LoVo (cell line): ENCODE results near the gene TAS1R2.
"Not testable (repeated sequence)": the region's sequence is repeated elsewhere in the genome, so short reads cannot be mapped to it uniquely, and the experiment has no call there.

Experiments
- DNase-seq: peaks from one replicate; pipeline ENCODE4 v3.0.0-alpha.2; 2016; ENCODE audit warnings: low spot score

TAS1R2 gene

GRCh38 chr1:18868801-18869424, 9.5 kb upstream of the TAS1R2 start:
- DNase-seq, result no peak

DNA sequence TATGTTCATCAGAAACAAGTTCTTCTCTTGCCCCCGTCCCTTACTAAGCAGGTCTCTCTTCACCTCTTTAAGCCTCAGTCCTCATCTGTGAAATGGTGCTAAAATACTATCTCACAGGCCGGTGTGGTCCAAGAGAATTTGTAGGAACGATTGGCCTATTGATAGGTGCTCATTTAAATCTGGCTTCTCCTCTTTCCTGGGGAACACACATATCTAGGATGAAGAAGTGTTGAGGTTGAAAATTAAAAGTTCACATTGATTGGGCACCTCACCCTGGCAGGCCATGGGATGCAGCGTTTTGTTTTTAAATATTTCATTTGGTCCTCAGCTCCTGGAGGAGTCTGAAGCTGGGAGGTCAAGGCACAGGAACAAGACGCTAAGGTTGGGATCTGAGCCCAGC, 8.9 kb upstream of the TAS1R2 start:
- DNase-seq, result no peak

DNA sequence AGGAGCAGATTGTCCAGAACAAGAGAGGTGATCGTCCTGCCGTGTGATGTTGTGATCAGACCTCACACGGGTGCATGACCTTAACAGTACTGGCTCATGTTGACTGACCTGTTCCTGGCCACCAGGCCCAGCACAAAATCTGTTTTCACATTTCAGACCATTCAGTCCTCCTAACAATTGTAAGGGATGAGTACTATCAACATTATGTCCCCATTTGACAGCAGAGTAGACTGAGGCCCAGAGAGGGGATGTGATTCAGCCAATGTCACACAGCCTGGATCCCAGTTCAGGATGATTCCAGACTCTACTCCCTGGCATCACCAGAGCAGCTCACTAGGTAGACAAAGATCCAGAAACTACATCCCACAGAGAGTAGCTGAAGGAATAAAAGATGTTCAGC, 7.4 kb upstream of the TAS1R2 start:
- no peak for DNase-seq

- DNase-seq, result no peak
These were observed 6.9 kb upstream of the TAS1R2 start for GRCh38 chr1:18866314-18866713.

DNA sequence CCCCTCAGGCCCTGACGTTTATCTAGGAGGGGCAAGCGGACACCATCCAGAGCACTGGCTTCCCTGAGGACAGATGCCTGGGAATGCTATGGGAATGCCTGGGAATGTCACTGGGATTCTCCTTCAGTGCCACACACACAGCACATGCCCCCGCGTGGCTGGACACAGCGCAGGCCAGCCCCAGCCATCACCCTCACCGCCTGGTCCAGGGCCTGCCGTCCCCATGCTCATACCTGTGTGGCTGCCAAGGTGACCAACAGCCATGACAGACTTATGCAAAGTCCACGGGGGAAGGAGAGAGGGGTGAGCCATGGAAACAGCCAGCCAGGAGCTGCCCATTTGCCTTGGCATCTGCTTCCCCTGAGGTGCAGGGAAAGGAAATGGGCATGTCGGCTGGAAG, 5.7 kb upstream of the TAS1R2 start:
- no peak for DNase-seq

DNA sequence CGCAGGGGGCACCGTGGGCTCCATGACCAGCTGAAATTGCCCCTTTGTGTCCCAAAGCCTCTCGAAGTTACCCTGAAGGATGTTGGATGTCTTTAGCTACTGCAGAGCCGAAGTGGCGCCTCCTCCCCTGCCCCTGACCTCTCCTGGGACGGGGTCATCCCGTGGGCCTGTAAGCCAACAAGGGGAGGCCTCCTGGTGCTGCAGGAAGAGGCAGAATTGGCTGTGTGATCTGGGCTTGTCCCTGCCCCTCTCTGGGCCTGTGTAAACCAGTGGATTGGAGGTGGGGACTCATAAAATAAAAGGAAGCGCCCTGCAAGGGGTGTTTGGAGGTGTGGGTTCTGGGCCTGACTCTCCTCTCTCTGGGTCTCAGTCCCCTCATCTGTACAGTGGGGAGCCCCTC, 2.1 kb upstream of the TAS1R2 start:
- no peak for DNase-seq

- no peak for DNase-seq
These were observed 1.6 kb upstream of the TAS1R2 start for GRCh38 chr1:18861082-18861481.

- no peak for DNase-seq
These were observed 1.3 kb downstream of the TAS1R2 start for GRCh38 chr1:18858070-18858688.

GRCh38 chr1:18856435-18856834, 3.0 kb downstream of the TAS1R2 start:
- no peak for DNase-seq

DNA sequence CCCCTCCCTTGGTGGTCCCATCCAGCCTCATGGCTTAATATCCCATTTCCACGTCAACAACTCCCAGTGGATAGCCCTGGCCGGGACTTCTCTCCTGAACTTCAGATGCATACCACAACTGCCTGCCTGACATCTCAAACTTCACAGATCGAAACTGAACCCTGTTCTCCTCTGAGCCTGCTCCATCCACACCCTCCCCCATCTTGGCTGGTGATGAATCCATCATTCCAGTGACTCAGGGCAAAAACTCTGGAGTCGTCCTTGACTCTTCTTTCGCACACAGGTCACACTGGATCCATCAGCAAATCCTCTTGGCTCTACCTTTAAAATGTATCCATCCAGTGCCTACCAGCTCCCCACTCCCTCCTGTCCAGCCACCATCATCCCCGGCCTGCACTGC, 3.9 kb downstream of the TAS1R2 start:
- DNase-seq, result no peak

DNA sequence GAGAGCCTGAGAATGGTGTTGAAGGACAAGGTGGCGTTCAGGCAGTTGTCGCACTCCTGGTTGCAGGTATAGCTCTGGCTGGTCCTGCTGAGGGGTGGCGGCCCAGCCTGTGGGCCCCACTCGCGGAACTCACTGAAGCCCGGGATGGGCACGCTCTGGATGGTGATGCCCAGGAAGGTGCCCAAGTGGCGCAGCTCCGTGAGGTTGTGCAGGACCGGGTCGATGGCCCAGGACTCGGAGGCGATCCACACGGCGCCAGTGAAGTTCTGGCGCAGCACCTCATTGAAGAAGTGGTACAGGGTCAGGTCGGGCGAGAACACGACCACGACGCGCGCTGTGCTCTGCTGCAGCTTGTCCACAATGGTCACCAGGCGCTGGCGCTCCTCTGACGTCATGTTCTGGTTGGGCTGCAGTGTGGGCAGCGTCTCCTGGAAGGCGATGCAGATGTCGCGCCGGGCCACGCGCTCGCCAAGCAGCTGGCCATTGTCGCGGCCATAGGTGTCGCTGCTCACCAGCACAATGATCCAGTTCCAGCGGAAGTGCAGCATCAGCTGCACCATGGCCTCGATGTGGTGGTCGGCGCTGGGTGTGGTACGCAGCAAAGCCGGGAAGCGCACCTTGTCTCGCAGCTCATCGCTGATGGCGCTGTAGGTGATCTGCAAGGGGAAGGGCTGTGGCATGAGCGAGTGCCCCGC, 5.0 kb downstream of the TAS1R2 start:
- DNase-seq, result no peak

DNA sequence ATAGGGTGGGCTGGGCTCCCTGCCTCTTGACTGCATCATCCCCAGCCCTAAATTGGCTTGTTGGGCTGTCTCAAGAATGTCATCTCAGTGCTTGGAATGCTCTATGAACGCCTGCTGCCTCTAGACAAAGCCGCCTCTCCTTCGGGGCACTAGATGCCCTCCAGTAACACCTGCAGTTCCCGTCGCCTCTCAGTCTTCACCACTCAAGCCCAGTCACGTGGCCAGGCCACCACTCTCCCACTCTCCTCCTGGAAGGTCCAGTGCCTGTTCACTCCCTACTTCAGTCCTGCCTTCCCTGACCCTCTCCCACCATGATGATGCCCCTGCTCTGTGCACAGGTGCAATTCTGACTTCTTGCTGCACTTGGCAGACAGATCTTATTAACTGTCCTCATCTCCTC, 7.0 kb downstream of the TAS1R2 start:
- no peak for DNase-seq

GRCh38 chr1:18849261-18849711, 10.2 kb downstream of the TAS1R2 start:
- no peak for DNase-seq

GRCh38 chr1:18847723-18848122, 11.7 kb downstream of the TAS1R2 start:
- not testable (repeated sequence) for DNase-seq

GRCh38 chr1:18840145-18840544, 19.3 kb downstream of the TAS1R2 start:
- DNase-seq, result no peak

DNA sequence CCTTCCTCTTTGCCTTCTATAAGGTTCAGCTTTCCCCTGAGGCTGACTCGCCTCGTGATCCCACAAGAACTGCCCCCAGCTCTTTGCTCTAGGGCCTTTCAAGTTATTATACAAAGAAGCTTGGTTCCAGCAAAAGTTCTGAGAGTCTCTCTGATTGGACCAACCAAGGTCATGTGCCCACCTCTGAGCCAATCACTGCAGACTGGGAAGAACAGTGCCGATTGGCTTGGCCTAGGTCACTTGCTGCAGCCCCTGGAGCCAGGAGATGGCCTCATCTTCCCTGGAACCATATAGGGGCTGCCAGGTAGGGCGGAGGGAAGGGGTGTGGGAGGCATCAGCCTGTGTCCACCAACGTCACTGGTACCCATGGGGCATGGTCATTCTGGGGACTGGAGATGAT, 22.8 kb downstream of the TAS1R2 start:
- no peak for DNase-seq

GRCh38 chr1:18832319-18832718, 27.1 kb downstream of the TAS1R2 start:
- not testable (repeated sequence) for DNase-seq

DNA sequence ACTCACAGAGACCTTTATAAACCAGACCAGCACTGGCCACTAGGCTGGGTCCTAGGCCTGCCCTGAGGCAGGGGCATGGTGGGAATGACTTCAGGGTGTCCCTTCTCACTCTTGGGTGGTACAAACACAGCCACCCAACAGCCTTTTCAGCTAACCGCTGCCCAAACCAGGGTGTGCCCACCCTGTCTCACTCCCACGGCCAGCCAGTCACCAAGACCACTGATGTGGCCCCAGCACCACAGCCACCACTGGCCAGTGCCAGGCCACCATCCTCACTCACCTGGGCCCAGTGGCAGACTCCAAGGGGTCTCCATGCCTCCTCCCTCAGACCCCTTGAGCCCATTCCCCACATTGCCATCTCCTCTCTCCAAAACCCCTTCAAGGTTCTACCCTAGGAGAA, 27.8 kb downstream of the TAS1R2 start:
- DNase-seq, result no peak

GRCh38 chr1:18830596-18830995, 28.9 kb downstream of the TAS1R2 start:
- no peak for DNase-seq

DNA sequence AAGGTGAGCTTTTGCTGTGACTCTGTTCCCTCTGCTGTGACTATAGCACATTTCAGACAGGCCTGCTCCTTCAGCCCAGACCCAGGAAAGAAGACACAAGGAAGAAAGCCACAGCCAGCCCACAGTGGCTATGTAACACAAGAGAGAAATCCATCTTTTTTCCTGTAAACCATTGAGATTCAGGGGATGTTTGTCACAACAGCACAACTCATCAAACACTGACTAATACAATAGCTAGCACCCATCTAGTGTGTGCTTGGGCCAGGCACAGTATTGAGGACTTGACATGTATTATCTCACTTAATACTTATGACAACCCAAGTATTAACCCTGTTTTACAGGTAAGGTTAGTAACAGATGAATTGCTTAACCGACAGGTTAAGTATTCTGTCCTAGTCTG, 29.8 kb downstream of the TAS1R2 start:
- DNase-seq, result no peak

- no peak for DNase-seq
These were observed 31.2 kb downstream of the TAS1R2 start for GRCh38 chr1:18828224-18828623.

DNA sequence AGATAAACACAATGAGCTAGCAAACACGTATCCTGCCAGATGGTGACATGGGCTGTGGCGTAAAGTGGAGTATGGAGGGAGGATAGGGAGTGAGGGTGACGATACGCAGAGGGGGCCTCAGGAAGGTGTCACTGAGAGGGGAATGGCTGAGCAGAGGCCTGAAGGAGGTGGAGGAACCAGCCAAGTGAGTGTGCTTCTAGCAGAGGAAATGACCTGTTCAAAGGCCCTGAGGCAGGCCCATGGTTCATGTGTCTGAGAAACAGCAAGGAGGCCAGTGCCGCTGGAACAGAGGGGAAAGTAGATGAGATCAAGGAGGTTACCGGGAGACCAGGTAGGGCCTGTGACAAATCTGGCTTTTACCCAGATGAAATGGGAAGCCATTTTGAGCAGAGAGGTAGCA, 36.0 kb downstream of the TAS1R2 start:
- DNase-seq, result no peak

GRCh38 chr1:18820791-18821641, 38.4 kb downstream of the TAS1R2 start:
- DNase-seq, result peak; percentile 61
